Activated naive CD4-positive, alpha-beta T cell treated with anti-CD3 and anti-CD28 coated beads, Interleukin-2, amount 10 ng/mL, durations not matched to agents 7 days and 5 days (primary cell): ENCODE results near the gene TAF9.
"Not testable (repeated sequence)": the region's sequence is repeated elsewhere in the genome, so short reads cannot be mapped to it uniquely, and the experiment has no call there.

Experiments
- CTCF ChIA-PET: fragments of 350-600 bp; sonication (Branson Sonifier 250); formaldehyde crosslinking; loops from one replicate; lab custom pipeline; 2021; ENCODE audit warnings: antibody characterized with exemption; lab: Charles Lee
- DNase-seq: peaks from one replicate; pipeline ENCODE4 v3.0.0-alpha.2; 2020
- H3K27ac Mint-ChIP-seq: one replicate; pipeline ENCODE4 v1.8.0; 2021; ENCODE audit warnings: mild to moderate bottlenecking, moderate library complexity, mixed read lengths
- H3K27me3 Mint-ChIP-seq: one replicate; pipeline ENCODE4 v1.8.0; 2021; ENCODE audit warnings: mild to moderate bottlenecking, mixed read lengths
- H3K36me3 Mint-ChIP-seq: one replicate; pipeline ENCODE4 v1.8.0; 2021; ENCODE audit warnings: mixed read lengths
- H3K4me1 Mint-ChIP-seq: one replicate; pipeline ENCODE4 v1.8.0; 2021; ENCODE audit warnings: mixed read lengths
- H3K4me3 Mint-ChIP-seq: one replicate; pipeline ENCODE4 v1.8.0; 2021; ENCODE audit warnings: mild to moderate bottlenecking, moderate library complexity, mixed read lengths
- H3K9me3 Mint-ChIP-seq: one replicate; pipeline ENCODE4 v1.8.0; 2021; ENCODE audit warnings: mixed read lengths

The TAF9 gene

GRCh38 chr5:69369340-69370121 is at the start of gene TAF9, which contains the start of the genes AK6 and RAD17:
Gene TAF9, minus strand, starts transcription at chr5:69369520. Its CDS starts 3,783 bp downstream, at chr5:69365737.
Gene AK6, minus strand, starts transcription at chr5:69369520. Its CDS starts 30 bp downstream, at chr5:69369490.
Gene RAD17, plus strand, starts transcription at chr5:69369818. Its CDS starts 2,391 bp downstream, at chr5:69372209.
- H3K9me3 Mint-ChIP-seq, result no peaks in the 10 kb centered on the region
- peaks cover 49% of the 10 kb centered on the region for H3K4me1 Mint-ChIP-seq
- CTCF ChIA-PET, result interaction anchor here (1.6 to 1.7 kb wide), 2 partner anchors 35 to 276 kb away, joined by 3 to 10 read pairs; partner anchors contain the start of gene SLC30A5
- peaks cover 22% of the 10 kb centered on the region for H3K36me3 Mint-ChIP-seq
- H3K27ac Mint-ChIP-seq, result peak within 1 kb of the TSS; percentile 98
- no peaks in the 10 kb centered on the region for H3K27me3 Mint-ChIP-seq
- peak within 1 kb of the TSS; percentile 99 for H3K4me3 Mint-ChIP-seq
- peak; percentile 95 for DNase-seq

GRCh38 chr5:69418554-69418953 is 49.2 kb upstream of the TAF9 start:
- CTCF ChIA-PET, result no interaction called here
- peaks cover 6% of the 10 kb centered on the region for H3K27me3 Mint-ChIP-seq
- H3K4me3 Mint-ChIP-seq, result no peak overlapping the region
- peaks cover 7% of the 10 kb centered on the region for H3K36me3 Mint-ChIP-seq
- H3K4me1 Mint-ChIP-seq, result peaks cover 13% of the 10 kb centered on the region
- DNase-seq, result no peak
- H3K9me3 Mint-ChIP-seq, result no peaks in the 10 kb centered on the region
- H3K27ac Mint-ChIP-seq, result no peak overlapping the region

GRCh38 chr5:69416699-69417098 is 47.4 kb upstream of the TAF9 start:
- Mint-ChIP-seq H3K27ac (no peak overlapping the region), H3K36me3 (peaks cover 10% of the 10 kb centered on the region), H3K9me3 (no peaks in the 10 kb centered on the region), H3K4me3 (no peak overlapping the region), H3K27me3 (peaks cover 6% of the 10 kb centered on the region), H3K4me1 (peaks cover 13% of the 10 kb centered on the region)
- CTCF ChIA-PET, result interaction anchor here (1.1 kb wide), 1 partner anchor 33 kb away, joined by 3 read pairs; no protein-coding TSS in a partner anchor
- no peak for DNase-seq

GRCh38 chr5:69416180-69416579 is 46.9 kb upstream of the TAF9 start:
- no peak overlapping the region for H3K27ac Mint-ChIP-seq
- peak overlapping the region; percentile 67 for H3K4me3 Mint-ChIP-seq
- no peaks in the 10 kb centered on the region for H3K9me3 Mint-ChIP-seq
- H3K36me3 Mint-ChIP-seq, result peaks cover 14% of the 10 kb centered on the region
- DNase-seq, result no peak
- H3K4me1 Mint-ChIP-seq, result peaks cover 13% of the 10 kb centered on the region
- CTCF ChIA-PET, result interaction anchor here (1.1 kb wide), 1 partner anchor 33 kb away, joined by 3 read pairs; no protein-coding TSS in a partner anchor
- peaks cover 6% of the 10 kb centered on the region for H3K27me3 Mint-ChIP-seq

- no peak overlapping the region for H3K27ac Mint-ChIP-seq
- no peaks in the 10 kb centered on the region for H3K9me3 Mint-ChIP-seq
- CTCF ChIA-PET, result no interaction called here
- peaks cover 14% of the 10 kb centered on the region for H3K36me3 Mint-ChIP-seq
- H3K4me3 Mint-ChIP-seq, result peak overlapping the region; percentile 67
- peaks cover 13% of the 10 kb centered on the region for H3K4me1 Mint-ChIP-seq
- DNase-seq, result no peak
- H3K27me3 Mint-ChIP-seq, result peaks cover 6% of the 10 kb centered on the region
These were observed 46.3 kb upstream of the TAF9 start for GRCh38 chr5:69415584-69415958.

- peaks cover 13% of the 10 kb centered on the region for H3K4me1 Mint-ChIP-seq
- peak; percentile 56 for DNase-seq
- H3K27ac Mint-ChIP-seq, result peak within 1 kb of the TSS; percentile 35
- peaks cover 6% of the 10 kb centered on the region for H3K27me3 Mint-ChIP-seq
- no peaks in the 10 kb centered on the region for H3K9me3 Mint-ChIP-seq
- peaks cover 16% of the 10 kb centered on the region for H3K36me3 Mint-ChIP-seq
- CTCF ChIA-PET, result no interaction called here
- peak within 1 kb of the TSS; percentile 67 for H3K4me3 Mint-ChIP-seq
These were observed 45.7 kb upstream of the TAF9 start, which contains the start of gene MARVELD2 for GRCh38 chr5:69414885-69415583. Gene MARVELD2, plus strand, starts transcription at chr5:69415116. Its CDS starts 4,270 bp downstream, at chr5:69419386.

GRCh38 chr5:69404659-69405330 is 35.5 kb upstream of the TAF9 start:
- no peaks in the 10 kb centered on the region for H3K4me1 Mint-ChIP-seq
- CTCF ChIA-PET, result interaction anchor here (0.7 kb wide), 1 partner anchor 262 kb away, joined by 3 read pairs; no protein-coding TSS in a partner anchor
- H3K9me3 Mint-ChIP-seq, result peaks cover 4% of the 10 kb centered on the region
- H3K36me3 Mint-ChIP-seq, result peaks cover 37% of the 10 kb centered on the region
- no peaks in the 10 kb centered on the region for H3K27me3 Mint-ChIP-seq
- no peak for DNase-seq
- H3K4me3 Mint-ChIP-seq, result no peak overlapping the region
- H3K27ac Mint-ChIP-seq, result no peak overlapping the region

- Mint-ChIP-seq H3K4me3 (no peak overlapping the region), H3K9me3 (no peaks in the 10 kb centered on the region), H3K27ac (no peak overlapping the region), H3K4me1 (no peaks in the 10 kb centered on the region), H3K27me3 (no peaks in the 10 kb centered on the region), H3K36me3 (peaks cover 21% of the 10 kb centered on the region)
- CTCF ChIA-PET, result no interaction called here
- no peak for DNase-seq
These were observed 9.1 kb upstream of the TAF9 start for GRCh38 chr5:69378376-69378775.

GRCh38 chr5:69374911-69375446 is 5.7 kb upstream of the TAF9 start:
- no peaks in the 10 kb centered on the region for H3K27me3 Mint-ChIP-seq
- H3K36me3 Mint-ChIP-seq, result peaks cover 15% of the 10 kb centered on the region
- CTCF ChIA-PET, result no interaction called here
- peaks cover 21% of the 10 kb centered on the region for H3K4me1 Mint-ChIP-seq
- H3K9me3 Mint-ChIP-seq, result no peaks in the 10 kb centered on the region
- DNase-seq, result no peak
- H3K4me3 Mint-ChIP-seq, result no peak overlapping the region
- no peak overlapping the region for H3K27ac Mint-ChIP-seq

GRCh38 chr5:69372394-69372793 is 3.1 kb upstream of the TAF9 start:
- peaks cover 35% of the 10 kb centered on the region for H3K4me1 Mint-ChIP-seq
- CTCF ChIA-PET, result no interaction called here
- H3K9me3 Mint-ChIP-seq, result no peaks in the 10 kb centered on the region
- no peaks in the 10 kb centered on the region for H3K27me3 Mint-ChIP-seq
- no peak overlapping the region for H3K4me3 Mint-ChIP-seq
- H3K27ac Mint-ChIP-seq, result no peak overlapping the region
- H3K36me3 Mint-ChIP-seq, result peaks cover 15% of the 10 kb centered on the region
- DNase-seq, result no peak

GRCh38 chr5:69370335-69370734 is 1.0 kb upstream of the TAF9 start:
- H3K4me3 Mint-ChIP-seq, result peak overlapping the region; percentile 75
- CTCF ChIA-PET, result interaction anchor here (1.6 to 1.7 kb wide), 2 partner anchors 36 to 277 kb away, joined by 3 to 10 read pairs; partner anchors contain the start of gene SLC30A5
- H3K27me3 Mint-ChIP-seq, H3K9me3 Mint-ChIP-seq, DNase-seq: not testable (repeated sequence)
- peaks cover 45% of the 10 kb centered on the region for H3K4me1 Mint-ChIP-seq
- peak overlapping the region; percentile 98 for H3K27ac Mint-ChIP-seq
- peaks cover 17% of the 10 kb centered on the region for H3K36me3 Mint-ChIP-seq

- Mint-ChIP-seq H3K9me3 (no peaks in the 10 kb centered on the region), H3K36me3 (peaks cover 23% of the 10 kb centered on the region), H3K27ac (peak overlapping the region; percentile 98), H3K27me3 (no peaks in the 10 kb centered on the region), H3K4me3 (peak overlapping the region; percentile 99), H3K4me1 (peaks cover 50% of the 10 kb centered on the region)
- peak; percentile 31 for DNase-seq
- CTCF ChIA-PET, result interaction anchor here (1.6 kb wide), 1 partner anchor 34 kb away, joined by 3 read pairs; no protein-coding TSS in a partner anchor
These were observed 621 bp downstream of the TAF9 start for GRCh38 chr5:69368458-69369339.
